Endothelial cell of umbilical vein (primary cell): ENCODE data around the gene INTS6. TPM values are rescaled to one million over a fixed set of nuclear protein-coding genes. Genes with fewer than 3 reads are reported as not detected.
A peak's percentile ranks its signal among the peaks of the same experiment; 100 is the strongest.

ENCODE experiments used
- BruUV-seq: library from RNA; stranded (reverse); fragments of 400-500 nt; replicated peaks from 2 replicates; lab custom pipeline; 2021; lab: Mats Ljungman, UMichigan
- CTCF ChIA-PET: fragments of 300-600, 350-600 bp; sonication (Branson Sonifier 250); formaldehyde crosslinking; loops from one replicate; lab custom pipeline; 2021; ENCODE audit warnings: antibody characterized with exemption, inconsistent platforms; lab: Charles Lee
- POLR2A ChIA-PET: fragments of 300-600, 350-600 bp; sonication (Branson Sonifier 250); formaldehyde crosslinking; loops from one replicate; lab custom pipeline; 2021; ENCODE audit warnings: antibody characterized with exemption, inconsistent platforms; lab: Charles Lee
- DNase-seq: peaks from one replicate; pipeline ENCODE4 v3.0.0-alpha.2; 2011; ENCODE audit warnings: low read depth, low spot score
- FAIRE-seq: peaks from 2 replicates; lab custom pipeline; 2011; peaks lifted over from hg19 to GRCh38; lab: Jason Lieb, UNC
- H2AFZ ChIP-seq: 2 replicates; pipeline ENCODE4 v1.6.0; 2012; ENCODE audit warnings: low read depth, low read length, control low read depth, inconsistent platforms
- H3K27ac ChIP-seq: 2 replicates; pipeline ENCODE4 v1.5.1; 2011; ENCODE audit warnings: low read depth, mild to moderate bottlenecking, control low read depth, low read length, moderate library complexity; ENCODE audit not compliant: insufficient read depth
- H3K27me3 ChIP-seq, 2 experiments: 2 replicates each; pipeline versions ENCODE4 v1.6.0 to v1.6.1; 2011; ENCODE audit warnings: low read length in 2 of 2, mixed read lengths in 1 of 2; ENCODE audit not compliant: control insufficient read depth in 2 of 2, insufficient read depth in 2 of 2
- H3K36me3 ChIP-seq, 2 experiments: 2 replicates in 1 of 2; 3 replicates in 1 of 2; pipeline ENCODE4 v1.5.1; 2011; ENCODE audit warnings: low read length in 2 of 2, mild to moderate bottlenecking in 1 of 2, moderate library complexity in 1 of 2; ENCODE audit not compliant: control insufficient read depth in 2 of 2, insufficient read depth in 2 of 2; ENCODE audit errors: extremely low read depth in 1 of 2
- H3K4me1 ChIP-seq: 3 replicates; pipeline ENCODE4 v1.5.1; 2011; ENCODE audit warnings: mild to moderate bottlenecking, low read length; ENCODE audit not compliant: control insufficient read depth, insufficient read depth; ENCODE audit errors: extremely low read depth
- H3K4me2 ChIP-seq: 2 replicates; pipeline ENCODE4 v1.6.1; 2011; ENCODE audit warnings: low read length, control low read depth, mixed read lengths; ENCODE audit not compliant: insufficient read depth
- H3K4me3 ChIP-seq, 3 experiments: fragments of 200-600 bp in 1 of 3; sonication (generic), shearing (Covaris generic) in 1 of 3; replicated peaks in 1 of 3; 2 replicates each; pipeline ENCODE4 v1.5.1; 2011 to 2016; ENCODE audit warnings: control low read depth in 3 of 3, low read length in 3 of 3, mild to moderate bottlenecking in 2 of 3, inconsistent platforms in 1 of 3, low read depth in 1 of 3, moderate library complexity in 1 of 3; ENCODE audit not compliant: insufficient read depth in 1 of 3
- H3K79me2 ChIP-seq: 2 replicates; pipeline ENCODE4 v1.6.0; 2012; ENCODE audit warnings: low read length, inconsistent platforms; ENCODE audit not compliant: control insufficient read depth, insufficient read depth
- H3K9ac ChIP-seq: replicated peaks from 2 replicates; pipeline ENCODE3; 2011; ENCODE audit warnings: low read length, control low read depth; ENCODE audit not compliant: insufficient read depth; ENCODE audit errors: extremely low read depth
- H3K9me1 ChIP-seq: replicated peaks from 3 replicates; pipeline ENCODE4 v1.6.0; 2011; ENCODE audit warnings: mild to moderate bottlenecking, low read length; ENCODE audit not compliant: control insufficient read depth, insufficient read depth; ENCODE audit errors: extremely low read depth
- H3K9me3 ChIP-seq: replicated peaks from 2 replicates; pipeline ENCODE4 v1.5.1; 2012; ENCODE audit warnings: low read length, inconsistent platforms; ENCODE audit not compliant: control insufficient read depth, insufficient read depth
- H4K20me1 ChIP-seq: replicated peaks from 2 replicates; pipeline ENCODE3; 2011; ENCODE audit warnings: mild to moderate bottlenecking, low read length; ENCODE audit not compliant: control insufficient read depth, insufficient read depth; ENCODE audit errors: extremely low read depth
- CTCF ChIP-seq, 2 donors: IDR thresholded peaks; 1 replicate in 1 of 2; 2 replicates in 1 of 2; pipeline ENCODE4 v1.5.1; 2011; ENCODE audit warnings: low read length in 2 of 2, mild to moderate bottlenecking in 2 of 2, moderate library complexity in 2 of 2, control low read depth in 1 of 2, inconsistent platforms in 1 of 2, low read depth in 1 of 2; ENCODE audit not compliant: insufficient read depth in 1 of 2; ENCODE audit errors: extremely low read depth in 1 of 2
- EZH2 ChIP-seq: IDR thresholded peaks from 2 replicates; pipeline ENCODE4 v1.6.1; 2012; ENCODE audit warnings: borderline replicate concordance, low read depth, mild to moderate bottlenecking, moderate library complexity, low read length, inconsistent platforms; ENCODE audit not compliant: severe bottlenecking
- FOS ChIP-seq: IDR thresholded peaks from 2 replicates; pipeline ENCODE4 v1.6.1; 2011; ENCODE audit warnings: mild to moderate bottlenecking, low read length, moderate library complexity, borderline replicate concordance; ENCODE audit not compliant: insufficient read depth
- GATA2 ChIP-seq: IDR thresholded peaks from 2 replicates; pipeline ENCODE4 v1.7.0; 2011; ENCODE audit warnings: low read depth, mild to moderate bottlenecking, moderate library complexity, mixed read lengths, low read length; ENCODE audit not compliant: insufficient read length, insufficient read depth
- JUN ChIP-seq: IDR thresholded peaks from 2 replicates; pipeline ENCODE4 v1.6.1; 2011; ENCODE audit warnings: borderline replicate concordance, low read depth; ENCODE audit not compliant: insufficient read length, insufficient read depth
- MAX ChIP-seq: IDR thresholded peaks from 2 replicates; pipeline ENCODE4 v1.6.1; 2011; ENCODE audit not compliant: insufficient read depth, insufficient read length
- MYC ChIP-seq: IDR thresholded peaks from one replicate; pipeline ENCODE4 v1.6.1; 2011; ENCODE audit warnings: mild to moderate bottlenecking, low read depth, low read length
- POLR2A ChIP-seq: IDR thresholded peaks from 2 replicates; pipeline ENCODE4 v1.6.1; 2012; ENCODE audit warnings: low read depth, mild to moderate bottlenecking, control low read depth, low read length
- POLR2AphosphoS5 ChIP-seq: IDR thresholded peaks from 2 replicates; pipeline ENCODE4 v1.6.1; 2012; ENCODE audit warnings: low read depth, mild to moderate bottlenecking, control low read depth, low read length, moderate library complexity; ENCODE audit not compliant: insufficient read depth
- dilution Hi-C: fragments of 300-500 bp; cut with MboI; formaldehyde crosslinking; loops from one replicate; pipeline ENCODE4 v1.15.0; 2019; ENCODE audit warnings: low sequenced_read_pairs; ENCODE audit not compliant: extremely low pct_ligation_motif_present
- intact Hi-C: fragments of 100-400 bp; cut with micrococcal nuclease; formaldehyde crosslinking; loops from one replicate; pipeline ENCODE4 v1.10.0; 2022
- polyA plus RNA-seq, 4 experiments: library from polyadenylated mRNA; depleted of rRNA in 3 of 4; stranded (reverse) in 3 of 4; unstranded in 1 of 4; fragments of >200 nt; gene quantifications; 2 replicates each; pipeline versions ENCODE4 v1.2.1 to v1.2.3, GENCODE V29; 2011 to 2012; ENCODE audit warnings: missing spikeins in 1 of 4
- total RNA-seq: library from RNA; stranded (reverse); gene quantifications from 2 replicates; pipeline ENCODE4 v1.2.3, GENCODE V29; 2021

INTS6 gene
- total and polyA plus RNA-seq, 2 donors (not counting 3 experiments of a cell fraction or from before 2014, with no cell fraction given): 9.5 to 45.4 TPM

- ChIA-PET POLR2A (no interaction called here), CTCF (interaction anchor here (1.4 kb wide), 1 partner anchor 9 kb away, joined by 3 read pairs; no protein-coding TSS in a partner anchor)
- no peaks in the 10 kb centered on the region for H3K27me3 ChIP-seq
- no peaks in the 10 kb centered on the region for H3K9me3 ChIP-seq
- peaks cover 7% of the 10 kb centered on the region for H4K20me1 ChIP-seq
- no peaks in the 10 kb centered on the region for H3K9me1 ChIP-seq
- no peak for DNase-seq
- H3K4me1 ChIP-seq: peaks cover 9% of the 10 kb centered on the region
- no peak overlapping the region for H2AFZ ChIP-seq
- no peak for FAIRE-seq
- peaks cover 71% of the 10 kb centered on the region for H3K79me2 ChIP-seq
- H3K4me2 ChIP-seq: peak overlapping the region; percentile 11
- H3K4me3 ChIP-seq: no peak overlapping the region
- dilution Hi-C loops: no loop called here
- H3K36me3 ChIP-seq: no peaks in the 10 kb centered on the region
- no TSS peak for BruUV-seq
- H3K27ac ChIP-seq: no peak overlapping the region
- TF ChIP-seq GATA2: no peak
- no peak for TF ChIP-seq CTCF (IDR thresholded peaks at IDR 0.05; ENCODE audit: extremely low read depth in 1 of 2, insufficient read depth in 1 of 2, low read depth in 1 of 2, low read length in 2 of 2)
- TF ChIP-seq POLR2A: no peak
- TF ChIP-seq EZH2: no peak
- TF ChIP-seq MAX: no peak
- no peak for TF ChIP-seq JUN
- TF ChIP-seq FOS: no peak
- TF ChIP-seq MYC: no peak
- no peak for TF ChIP-seq POLR2AphosphoS5
- no peak overlapping the region for H3K9ac ChIP-seq
- intact Hi-C loops: no loop called here
These were observed 47.7 kb downstream of the INTS6 start for GRCh38 chr13:51405176-51405575.
